Measurements from ENCODE around the gene HUNK. TPM values are rescaled to one million over a fixed set of nuclear protein-coding genes. Genes with fewer than 3 reads are reported as not detected.

Gene HUNK
- total RNA-seq, 1 donor: under 0.01 TPM

DNA sequence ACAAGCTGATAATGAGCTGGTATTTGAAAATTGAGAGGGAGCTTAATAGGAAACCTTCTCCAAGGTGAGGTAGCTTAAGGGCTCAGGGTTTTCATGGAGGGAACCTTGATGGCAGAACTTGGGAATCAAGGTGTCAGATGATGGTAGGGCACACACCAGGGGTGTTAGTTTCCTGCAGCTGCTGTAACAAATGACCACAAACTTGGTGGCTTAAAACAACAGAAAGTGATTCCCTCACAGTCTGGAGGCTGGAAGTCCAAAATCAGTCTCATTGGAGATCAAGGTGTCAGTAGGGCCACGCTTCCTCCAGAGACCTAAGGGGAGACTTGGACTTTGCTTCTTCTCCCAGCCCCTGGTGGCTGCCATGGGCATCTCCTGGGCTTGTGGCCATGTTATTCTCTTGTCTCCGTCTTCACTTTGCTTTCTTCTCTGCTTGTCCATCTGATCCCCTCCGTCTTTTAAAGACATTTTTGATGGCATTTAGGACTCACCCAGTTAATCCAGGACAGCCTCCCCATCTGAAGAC lies 45.5 kb downstream of the HUNK start:
- Histone ChIP-seq H3K4me3 (ENCODE audit: insufficient read depth, low read length) (no peak overlapping the region), H3K4me2 (ENCODE audit: insufficient read depth, low read length) (no peak overlapping the region), H3K27ac (ENCODE audit: low read depth, low read length) (no peak overlapping the region), H2AFZ (ENCODE audit: low read length) (no peak overlapping the region), H3K9me3 (ENCODE audit: low read depth, low read length) (no peaks in the 10 kb centered on the region), H3K27me3 (ENCODE audit: insufficient read depth, low read length) (no peaks in the 10 kb centered on the region), H3K36me3 (ENCODE audit: insufficient read depth, low read length) (no peaks in the 10 kb centered on the region), H3K79me2 (ENCODE audit: insufficient read depth, low read length) (no peaks in the 10 kb centered on the region), H4K20me1 (ENCODE audit: insufficient read depth, low read length) (no peaks in the 10 kb centered on the region), H3K4me1 (ENCODE audit: insufficient read depth, low read length) (no peaks in the 10 kb centered on the region)
- TF ChIP-seq, protein P1, sequence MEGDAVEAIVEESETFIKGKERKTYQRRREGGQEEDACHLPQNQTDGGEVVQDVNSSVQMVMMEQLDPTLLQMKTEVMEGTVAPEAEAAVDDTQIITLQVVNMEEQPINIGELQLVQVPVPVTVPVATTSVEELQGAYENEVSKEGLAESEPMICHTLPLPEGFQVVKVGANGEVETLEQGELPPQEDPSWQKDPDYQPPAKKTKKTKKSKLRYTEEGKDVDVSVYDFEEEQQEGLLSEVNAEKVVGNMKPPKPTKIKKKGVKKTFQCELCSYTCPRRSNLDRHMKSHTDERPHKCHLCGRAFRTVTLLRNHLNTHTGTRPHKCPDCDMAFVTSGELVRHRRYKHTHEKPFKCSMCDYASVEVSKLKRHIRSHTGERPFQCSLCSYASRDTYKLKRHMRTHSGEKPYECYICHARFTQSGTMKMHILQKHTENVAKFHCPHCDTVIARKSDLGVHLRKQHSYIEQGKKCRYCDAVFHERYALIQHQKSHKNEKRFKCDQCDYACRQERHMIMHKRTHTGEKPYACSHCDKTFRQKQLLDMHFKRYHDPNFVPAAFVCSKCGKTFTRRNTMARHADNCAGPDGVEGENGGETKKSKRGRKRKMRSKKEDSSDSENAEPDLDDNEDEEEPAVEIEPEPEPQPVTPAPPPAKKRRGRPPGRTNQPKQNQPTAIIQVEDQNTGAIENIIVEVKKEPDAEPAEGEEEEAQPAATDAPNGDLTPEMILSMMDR (IDR thresholded peaks at IDR 0.05; ENCODE audit: extremely low read depth, low read depth, low read length): no peak
- DNase-seq (ENCODE audit: insufficient read length, low spot score, missing footprints): no peak

DNA sequence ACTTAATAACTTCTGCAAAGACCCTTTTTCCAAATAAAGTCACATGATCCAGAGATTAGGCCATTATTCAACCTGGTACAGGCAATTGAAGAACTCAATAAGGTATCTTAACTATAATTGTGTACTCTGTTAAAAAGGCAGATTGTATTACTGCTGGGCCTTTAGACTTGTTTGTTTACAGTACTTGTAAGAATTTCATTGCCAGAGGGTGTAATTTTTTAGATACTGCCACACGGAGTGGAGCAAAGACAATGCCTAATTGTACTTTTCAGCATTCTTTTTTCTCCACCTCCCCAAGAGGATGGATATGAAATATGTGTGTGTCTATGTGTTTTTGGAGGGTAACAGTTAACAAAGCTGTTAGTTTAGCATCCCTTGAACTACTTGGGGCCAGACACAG lies 47.5 kb downstream of the HUNK start:
- Histone ChIP-seq H3K79me2 (ENCODE audit: insufficient read depth, low read length) (no peaks in the 10 kb centered on the region), H3K4me3 (ENCODE audit: insufficient read depth, low read length) (no peak overlapping the region), H3K27ac (ENCODE audit: low read depth, low read length) (no peak overlapping the region), H4K20me1 (ENCODE audit: insufficient read depth, low read length) (no peaks in the 10 kb centered on the region), H2AFZ (ENCODE audit: low read length) (no peak overlapping the region), H3K4me1 (ENCODE audit: insufficient read depth, low read length) (no peaks in the 10 kb centered on the region), H3K9me3 (ENCODE audit: low read depth, low read length) (no peaks in the 10 kb centered on the region), H3K4me2 (ENCODE audit: insufficient read depth, low read length) (no peak overlapping the region), H3K27me3 (ENCODE audit: insufficient read depth, low read length) (no peaks in the 10 kb centered on the region), H3K36me3 (ENCODE audit: insufficient read depth, low read length) (no peaks in the 10 kb centered on the region)
- TF ChIP-seq, protein P1 (IDR thresholded peaks at IDR 0.05; ENCODE audit: extremely low read depth, low read depth, low read length): no peak
- DNase-seq (ENCODE audit: insufficient read length, low spot score, missing footprints): no peak

DNA sequence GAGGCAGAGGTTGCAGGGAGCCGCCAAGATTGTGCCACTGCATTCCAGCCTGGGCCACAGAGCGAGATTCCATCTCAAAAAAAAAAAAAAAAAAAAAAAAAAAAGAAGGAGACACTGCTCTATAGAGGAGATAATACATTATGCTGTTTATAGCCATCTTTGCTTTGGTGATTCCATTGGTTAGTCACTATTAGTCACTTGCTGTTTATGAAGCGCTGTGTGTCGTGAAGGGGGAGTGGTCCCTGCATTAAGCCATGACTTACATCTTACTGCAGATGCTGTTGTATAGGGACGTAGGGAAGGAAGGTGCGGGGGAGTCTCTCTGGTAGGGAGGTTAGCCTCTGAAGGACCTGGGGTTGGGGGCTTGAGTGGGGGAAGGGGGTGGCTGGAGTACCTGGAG lies 48.3 kb downstream of the HUNK start:
- H3K4me2 ChIP-seq (ENCODE audit: insufficient read depth, low read length): no peak overlapping the region
- H3K36me3 ChIP-seq (ENCODE audit: insufficient read depth, low read length): no peaks in the 10 kb centered on the region
- DNase-seq (ENCODE audit: insufficient read length, low spot score, missing footprints): no peak
- no peaks in the 10 kb centered on the region for H4K20me1 ChIP-seq (ENCODE audit: insufficient read depth, low read length)
- H3K27ac ChIP-seq (ENCODE audit: low read depth, low read length): no peak overlapping the region
- no peaks in the 10 kb centered on the region for H3K4me1 ChIP-seq (ENCODE audit: insufficient read depth, low read length)
- H3K27me3 ChIP-seq (ENCODE audit: insufficient read depth, low read length): no peaks in the 10 kb centered on the region
- H3K79me2 ChIP-seq (ENCODE audit: insufficient read depth, low read length): no peaks in the 10 kb centered on the region
- H2AFZ ChIP-seq (ENCODE audit: low read length): no peak overlapping the region
- no peak overlapping the region for H3K4me3 ChIP-seq (ENCODE audit: insufficient read depth, low read length)
- H3K9me3 ChIP-seq (ENCODE audit: low read depth, low read length): no peaks in the 10 kb centered on the region
- TF ChIP-seq, protein P1 (IDR thresholded peaks at IDR 0.05; ENCODE audit: extremely low read depth, low read depth, low read length): no peak

DNA sequence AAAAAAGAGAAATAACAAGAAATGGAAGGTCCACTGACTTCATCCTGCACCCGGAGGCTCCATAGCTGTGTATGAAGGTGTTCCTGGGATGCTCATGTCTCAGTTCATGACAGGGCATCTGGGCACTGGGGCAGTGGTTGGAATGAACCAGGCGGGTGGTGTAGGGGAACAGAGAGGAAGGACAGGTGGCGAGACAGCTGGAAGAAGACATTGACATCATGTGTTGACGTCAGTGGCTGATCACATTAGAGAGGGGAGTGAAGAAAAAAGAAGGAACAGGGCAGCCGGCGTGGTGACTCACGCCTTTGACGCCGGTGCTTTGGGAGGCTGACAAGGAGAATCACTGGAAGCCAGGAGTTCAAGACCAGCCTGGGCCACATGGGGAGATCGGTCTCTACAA lies 50.1 kb downstream of the HUNK start:
- H3K79me2 ChIP-seq (ENCODE audit: insufficient read depth, low read length): no peaks in the 10 kb centered on the region
- TF ChIP-seq, protein P1 (IDR thresholded peaks at IDR 0.05; ENCODE audit: extremely low read depth, low read depth, low read length): no peak
- no peaks in the 10 kb centered on the region for H3K27me3 ChIP-seq (ENCODE audit: insufficient read depth, low read length)
- H4K20me1 ChIP-seq (ENCODE audit: insufficient read depth, low read length): no peaks in the 10 kb centered on the region
- H3K27ac ChIP-seq (ENCODE audit: low read depth, low read length): no peak overlapping the region
- no peaks in the 10 kb centered on the region for H3K4me1 ChIP-seq (ENCODE audit: insufficient read depth, low read length)
- H3K36me3 ChIP-seq (ENCODE audit: insufficient read depth, low read length): no peaks in the 10 kb centered on the region
- no peak overlapping the region for H3K4me2 ChIP-seq (ENCODE audit: insufficient read depth, low read length)
- no peak overlapping the region for H3K4me3 ChIP-seq (ENCODE audit: insufficient read depth, low read length)
- no peaks in the 10 kb centered on the region for H3K9me3 ChIP-seq (ENCODE audit: low read depth, low read length)
- no peak overlapping the region for H2AFZ ChIP-seq (ENCODE audit: low read length)
- DNase-seq (ENCODE audit: insufficient read length, low spot score, missing footprints): no peak
